GM21381 (cell line): ENCODE measurements around the gene PIGT.

Experiments
- ATAC-seq: cut with Tn5 transposase; IDR thresholded peaks from one replicate; pipeline ENCODE4 v1.9.1; 2021; ENCODE audit warnings: mild to moderate bottlenecking, moderate library complexity; ENCODE audit not compliant: unreplicated experiment

Gene PIGT

GRCh38 chr20:45427236-45428149 lies 11.6 kb downstream of the PIGT start:
- no peak for ATAC-seq

- no peak for ATAC-seq
These were observed 13.7 kb downstream of the PIGT start for GRCh38 chr20:45429618-45430017.

GRCh38 chr20:45432294-45432693 lies 16.4 kb downstream of the PIGT start:
- ATAC-seq: peak; percentile 69

DNA sequence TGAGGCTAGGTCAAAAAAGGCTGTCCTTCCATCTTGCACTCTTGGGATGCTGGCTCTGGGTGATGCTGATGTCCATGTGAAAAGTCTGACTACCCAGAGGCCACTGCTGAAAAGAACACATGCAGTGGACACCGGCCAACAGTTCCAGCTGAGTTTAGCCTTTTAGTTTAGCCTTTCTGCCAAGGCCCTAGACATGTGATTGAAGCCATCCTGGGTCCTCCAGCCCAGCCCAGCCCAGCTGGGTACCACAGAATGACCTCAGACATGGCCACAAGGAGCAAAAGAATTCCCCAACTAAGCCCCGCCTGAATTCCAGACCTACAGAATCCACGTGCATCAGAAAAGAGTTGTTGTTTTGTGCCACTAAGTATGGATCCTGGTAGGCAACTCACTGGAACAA lies 17.4 kb downstream of the PIGT start:
- ATAC-seq: no peak

DNA sequence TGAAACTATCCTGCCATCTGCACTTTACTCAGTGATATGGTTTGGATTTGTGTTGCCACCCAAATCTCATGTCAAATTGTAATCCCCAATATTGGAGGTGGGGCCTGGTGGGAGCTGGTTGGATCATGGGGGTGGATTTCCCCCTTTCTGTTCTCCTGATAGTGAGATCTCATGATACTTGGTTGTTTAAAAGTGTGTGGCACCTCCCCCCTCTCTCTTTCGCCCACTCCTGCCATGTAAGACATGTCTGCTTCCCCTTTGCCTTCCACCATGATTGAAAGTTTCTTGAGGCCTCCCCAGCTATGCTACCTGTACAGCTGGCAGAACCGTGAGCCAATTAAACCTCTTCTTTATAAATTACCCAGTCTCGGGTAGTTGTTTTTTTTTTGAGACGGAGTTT lies 18.0 kb downstream of the PIGT start:
- ATAC-seq: no peak

DNA sequence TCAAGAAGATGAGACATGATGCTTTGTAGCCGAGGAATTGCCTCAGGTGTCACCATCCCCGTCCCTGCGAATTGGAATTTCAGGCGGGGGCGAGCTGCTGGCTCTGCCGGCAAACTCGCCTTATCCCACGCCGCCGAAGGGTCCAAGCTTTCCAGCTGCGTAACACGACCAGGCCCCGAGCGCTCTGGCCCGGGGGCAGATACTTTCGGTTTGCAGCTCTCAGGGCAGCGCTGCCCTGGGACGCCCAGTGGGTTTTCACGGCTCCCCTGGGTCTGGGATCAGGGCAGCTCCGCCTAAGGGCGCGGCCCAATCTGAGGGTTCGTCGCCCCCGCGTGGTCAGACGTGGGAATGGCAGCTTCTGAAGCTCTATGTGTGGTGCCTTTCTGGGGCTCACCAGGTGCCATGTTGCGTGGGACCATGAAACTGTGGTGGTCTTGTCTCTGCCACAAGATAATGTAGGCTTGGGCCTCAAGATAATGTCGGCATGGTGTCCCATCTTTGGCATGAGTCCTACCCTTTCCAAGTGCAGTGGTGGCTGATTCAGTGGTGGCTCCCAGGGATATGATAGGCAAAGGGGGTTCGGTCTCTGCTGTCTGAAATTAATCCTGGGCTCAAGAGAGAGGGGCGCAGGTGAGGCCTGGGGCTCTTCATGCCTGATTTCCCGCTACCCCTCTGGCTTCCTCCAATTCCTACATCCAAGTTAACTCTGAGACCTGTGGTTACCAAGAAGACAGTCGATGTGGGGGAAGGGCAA lies 21.0 kb downstream of the PIGT start:
- ATAC-seq: peak; percentile 73

DNA sequence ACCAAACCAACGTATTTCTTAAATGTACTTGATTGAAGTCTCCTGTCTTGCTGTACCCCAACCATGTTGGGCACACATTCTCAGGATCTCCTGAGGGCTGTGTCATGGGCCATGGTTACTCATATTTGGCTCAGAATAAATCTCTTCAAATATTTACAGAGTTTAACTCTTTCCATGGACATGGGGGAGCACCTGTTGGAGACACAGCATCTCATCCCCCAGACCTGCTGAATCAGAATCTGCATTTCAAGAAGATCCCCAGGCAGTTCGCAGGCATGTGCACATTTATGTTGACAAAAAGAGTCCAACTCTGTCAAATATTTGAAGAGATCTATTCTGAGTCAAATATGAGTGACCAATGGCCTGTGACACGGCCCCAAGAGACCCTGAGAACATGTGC lies 24.5 kb downstream of the PIGT start:
- no peak for ATAC-seq

DNA sequence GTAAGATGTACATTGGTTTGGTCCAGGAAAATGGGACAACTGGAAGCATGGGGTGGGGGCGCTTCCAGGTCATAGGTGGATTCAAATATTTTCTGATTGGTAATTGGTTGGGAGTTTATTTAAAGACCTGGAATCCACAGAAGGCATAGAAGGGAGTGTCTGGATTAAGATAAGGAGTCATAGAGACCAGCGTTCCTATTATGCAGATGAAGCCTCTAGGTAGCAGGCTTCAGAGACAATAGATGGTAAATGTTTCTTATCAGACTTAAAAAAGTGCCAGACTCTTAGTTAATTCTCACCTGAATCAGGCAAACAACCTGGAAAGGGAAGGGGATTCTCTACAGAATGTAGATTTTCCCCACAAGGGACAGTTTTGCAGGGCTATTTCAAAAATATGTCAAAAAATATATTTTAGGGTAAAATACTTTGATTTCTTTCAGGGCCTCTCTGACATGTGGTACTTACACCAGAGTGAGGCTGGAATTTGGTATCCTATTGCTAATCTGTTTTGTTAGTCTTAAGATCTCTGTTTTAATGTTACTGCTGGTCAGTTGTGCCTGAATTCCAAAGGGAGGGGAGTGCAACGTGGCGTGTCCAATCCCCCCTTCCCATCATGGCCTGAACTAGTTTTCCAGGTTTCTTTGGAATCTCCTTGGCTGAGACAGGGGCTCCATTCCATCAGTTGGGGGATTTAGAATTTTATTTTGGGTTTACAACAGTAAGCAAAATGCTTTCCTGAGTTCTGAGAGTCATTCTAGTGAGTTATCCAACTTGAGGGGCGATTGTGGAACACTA lies 25.1 kb downstream of the PIGT start:
- no peak for ATAC-seq

DNA sequence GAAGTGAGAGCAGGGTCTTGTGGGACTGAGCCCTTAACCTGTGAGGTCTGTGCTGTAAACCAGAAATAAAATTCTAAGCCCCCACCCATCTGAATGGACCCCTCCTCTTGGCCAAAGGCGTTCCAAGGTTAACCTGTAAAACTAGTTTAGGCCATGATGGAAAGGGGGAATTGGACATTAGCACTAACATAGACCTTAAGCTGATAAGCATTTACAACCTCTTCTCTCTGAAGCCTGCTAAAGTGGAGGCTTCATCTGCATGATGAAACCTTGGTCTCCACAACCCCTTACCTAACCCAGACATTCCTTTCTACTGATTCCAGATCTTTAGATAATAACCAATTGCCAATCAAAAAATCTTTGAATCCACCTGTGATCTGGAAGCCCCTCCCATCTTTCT lies 25.8 kb downstream of the PIGT start:
- no peak for ATAC-seq

DNA sequence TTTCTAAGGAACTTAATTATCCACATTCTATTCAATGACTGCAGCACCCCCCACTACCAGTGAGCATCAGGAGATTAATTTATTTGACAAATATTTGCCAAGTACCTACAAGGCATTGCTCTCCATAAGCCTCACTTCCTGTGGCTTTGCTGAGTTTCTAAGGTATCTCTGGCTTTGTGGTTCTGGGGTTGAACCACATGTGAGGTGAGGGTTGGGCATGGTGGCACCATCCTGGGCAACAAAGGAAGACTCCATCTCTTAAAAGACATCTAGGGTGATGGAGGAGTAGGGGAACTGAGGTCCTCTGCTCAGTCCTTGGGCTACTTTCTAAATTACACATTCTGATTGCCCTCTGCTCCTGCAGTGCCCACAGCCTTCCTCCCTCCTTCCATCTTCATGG lies 28.1 kb downstream of the PIGT start:
- ATAC-seq: no peak

GRCh38 chr20:45445805-45446562 lies 30.0 kb downstream of the PIGT start:
- ATAC-seq: no peak

GRCh38 chr20:45448270-45448669 lies 32.3 kb downstream of the PIGT start:
- no peak for ATAC-seq

- no peak for ATAC-seq
These were observed 33.6 kb downstream of the PIGT start for GRCh38 chr20:45449528-45449927.

DNA sequence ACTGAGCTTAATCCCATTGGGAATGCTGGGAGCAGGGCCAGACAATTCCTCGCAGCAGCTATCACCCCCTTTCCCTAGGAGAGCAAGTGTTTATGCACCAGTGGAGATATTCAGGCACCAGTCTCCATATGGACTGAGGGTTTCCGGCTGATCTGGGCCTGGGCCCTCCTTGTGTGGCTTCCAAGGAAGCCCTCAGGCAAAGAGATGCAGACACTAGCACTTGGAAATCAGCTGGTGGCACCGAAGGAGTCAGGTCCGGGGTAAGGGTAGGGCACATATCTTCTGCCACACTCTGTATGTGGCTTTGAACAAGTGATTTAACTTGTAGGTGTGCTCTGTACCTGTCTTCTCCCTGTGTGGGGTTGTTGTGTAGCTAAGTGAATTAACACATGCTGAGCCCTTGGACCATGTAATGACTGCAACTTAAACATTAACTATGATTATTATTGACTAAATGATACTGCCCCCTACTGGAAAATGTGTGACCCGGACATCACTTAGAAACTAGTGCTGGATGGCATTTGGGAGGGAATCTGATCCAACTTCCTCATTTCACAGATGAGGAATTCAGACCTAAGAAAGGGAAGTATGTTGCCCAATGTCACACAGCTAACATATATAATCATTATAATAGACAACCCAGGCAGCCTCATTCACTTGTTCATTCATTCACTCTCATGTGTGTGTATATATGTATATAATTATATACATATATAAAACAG lies 34.3 kb downstream of the PIGT start:
- no peak for ATAC-seq

- no peak for ATAC-seq
These were observed 36.3 kb downstream of the PIGT start for GRCh38 chr20:45452238-45452637.

- no peak for ATAC-seq
These were observed 37.1 kb downstream of the PIGT start for GRCh38 chr20:45452772-45453691.

GRCh38 chr20:45456632-45457031 lies 40.7 kb downstream of the PIGT start:
- ATAC-seq: no peak

- ATAC-seq: no peak
These were observed 43.7 kb downstream of the PIGT start for GRCh38 chr20:45459606-45460005.

- no peak for ATAC-seq
These were observed 45.3 kb downstream of the PIGT start for GRCh38 chr20:45461225-45461624.
